HG02938 (cell line): ENCODE results near the gene NFATC1.

Experiments used
- ATAC-seq: cut with Tn5 transposase; IDR thresholded peaks from one replicate; pipeline ENCODE4 v1.9.1; 2021; ENCODE audit warnings: mild to moderate bottlenecking, moderate library complexity; ENCODE audit not compliant: unreplicated experiment

The NFATC1 gene

GRCh38 chr18:79387214-79387613 lies 8.5 kb upstream of the NFATC1 start:
- no peak for ATAC-seq

- no peak for ATAC-seq
Measured at GRCh38 chr18:79387615-79388014, 8.1 kb upstream of the NFATC1 start.

DNA sequence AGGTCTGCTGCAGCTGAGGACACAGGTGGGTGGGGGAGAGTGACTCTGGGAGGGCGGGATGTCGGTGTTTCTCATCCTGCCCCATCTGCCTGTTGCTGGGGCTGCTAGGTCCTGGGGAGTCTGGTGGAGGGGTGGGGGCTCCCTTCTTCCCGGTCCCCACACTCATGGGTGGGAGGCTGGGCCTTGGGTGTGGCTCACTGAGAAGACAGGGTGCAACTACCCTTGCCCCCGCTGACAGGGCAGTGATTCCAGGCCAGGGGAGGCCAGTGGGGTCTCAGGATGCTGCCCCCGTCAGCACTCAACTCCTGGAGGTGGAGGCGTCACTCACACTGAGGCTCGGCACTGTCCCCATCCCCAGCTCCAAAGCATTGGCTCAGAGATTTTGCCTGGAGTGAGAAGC lies 7.7 kb upstream of the NFATC1 start:
- ATAC-seq = no peak

DNA sequence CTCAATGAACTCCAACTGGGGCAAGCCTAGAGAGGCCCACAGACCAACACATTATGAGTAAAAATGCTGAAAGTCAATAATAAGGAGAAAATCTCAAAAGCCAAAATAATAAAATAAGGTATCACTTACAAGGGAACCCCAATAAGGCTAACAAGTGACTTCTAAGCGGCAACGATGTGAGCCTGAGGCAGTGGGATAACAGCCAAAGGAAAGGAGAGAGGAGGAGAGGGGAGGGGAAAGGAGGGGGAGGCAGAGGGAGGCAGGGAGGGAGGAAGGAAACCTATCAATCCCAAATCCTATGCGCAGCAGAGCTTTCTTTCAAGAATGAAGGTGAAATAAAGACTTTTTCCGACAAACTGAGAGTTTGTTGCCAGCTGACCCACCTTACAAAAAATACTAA lies 6.0 kb upstream of the NFATC1 start:
- ATAC-seq = no peak

GRCh38 chr18:79392226-79392625 lies 3.5 kb upstream of the NFATC1 start:
- no peak for ATAC-seq

DNA sequence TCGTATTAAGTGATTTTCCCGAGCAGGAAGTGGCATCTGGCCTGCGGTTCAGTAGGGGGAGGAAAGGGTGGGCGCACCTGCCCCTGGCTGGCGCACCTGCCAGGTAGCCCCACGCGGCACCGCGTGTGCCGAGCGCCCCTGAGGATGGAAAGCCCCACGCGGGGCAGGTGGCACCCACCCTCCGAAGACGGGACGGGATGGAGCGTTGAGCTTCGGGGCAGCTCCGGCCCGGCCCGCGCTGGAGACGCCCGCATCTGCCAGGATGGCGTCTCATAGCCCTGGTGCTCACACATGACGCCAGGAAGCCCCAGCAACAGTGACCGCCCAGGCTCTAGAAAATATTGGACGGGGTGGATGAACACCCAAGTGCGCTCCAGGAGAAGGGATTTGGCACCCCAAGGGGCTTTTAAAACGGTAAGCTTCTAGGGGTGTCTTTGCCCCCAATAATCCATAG lies 2.5 kb upstream of the NFATC1 start:
- no peak for ATAC-seq

- ATAC-seq = no peak
Measured at GRCh38 chr18:79393635-79394533, 1.8 kb upstream of the NFATC1 start.

DNA sequence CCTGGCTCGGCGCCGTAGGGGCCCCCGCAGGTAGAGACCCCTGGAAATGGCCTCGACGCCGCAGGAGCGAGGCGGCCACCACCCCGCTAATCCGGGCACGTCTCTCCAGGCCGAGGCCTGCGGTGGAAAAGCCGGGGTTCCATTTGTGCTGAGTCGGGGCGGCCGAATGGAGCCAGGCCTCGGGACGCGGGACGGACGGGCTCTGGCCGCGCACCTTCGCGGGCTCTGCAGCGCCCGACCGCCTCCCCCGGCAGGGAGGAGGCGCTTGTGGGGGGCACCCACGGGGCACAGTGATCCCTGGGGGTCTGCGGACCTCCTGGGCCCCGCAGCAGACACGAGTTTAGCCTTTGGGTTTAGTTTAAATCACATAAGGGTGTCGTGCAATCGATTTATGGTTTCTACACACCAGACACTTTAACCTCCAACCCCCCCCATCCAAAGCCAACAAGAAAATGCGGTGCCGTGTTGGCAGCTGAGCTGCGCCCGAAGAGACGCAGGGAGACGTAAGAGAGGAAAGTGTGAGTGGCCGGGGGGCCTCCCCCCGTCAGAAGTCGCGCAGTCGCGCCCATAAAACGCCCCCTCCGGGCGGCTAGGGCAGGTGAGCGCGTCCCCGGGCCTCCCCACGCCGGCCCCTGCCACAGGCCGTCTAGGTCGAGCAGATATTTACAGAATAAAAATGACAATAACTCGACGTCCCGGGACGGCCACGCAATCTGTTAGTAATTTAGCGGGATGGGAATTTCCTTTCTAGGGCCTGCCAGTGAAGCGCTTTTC lies 1.0 kb upstream of the NFATC1 start:
- no peak for ATAC-seq

- ATAC-seq = no peak
Measured at GRCh38 chr18:79395308-79395640, 456 bp upstream of the NFATC1 start.

GRCh38 chr18:79396431-79397246 lies 909 bp downstream of the NFATC1 start:
- no peak for ATAC-seq

DNA sequence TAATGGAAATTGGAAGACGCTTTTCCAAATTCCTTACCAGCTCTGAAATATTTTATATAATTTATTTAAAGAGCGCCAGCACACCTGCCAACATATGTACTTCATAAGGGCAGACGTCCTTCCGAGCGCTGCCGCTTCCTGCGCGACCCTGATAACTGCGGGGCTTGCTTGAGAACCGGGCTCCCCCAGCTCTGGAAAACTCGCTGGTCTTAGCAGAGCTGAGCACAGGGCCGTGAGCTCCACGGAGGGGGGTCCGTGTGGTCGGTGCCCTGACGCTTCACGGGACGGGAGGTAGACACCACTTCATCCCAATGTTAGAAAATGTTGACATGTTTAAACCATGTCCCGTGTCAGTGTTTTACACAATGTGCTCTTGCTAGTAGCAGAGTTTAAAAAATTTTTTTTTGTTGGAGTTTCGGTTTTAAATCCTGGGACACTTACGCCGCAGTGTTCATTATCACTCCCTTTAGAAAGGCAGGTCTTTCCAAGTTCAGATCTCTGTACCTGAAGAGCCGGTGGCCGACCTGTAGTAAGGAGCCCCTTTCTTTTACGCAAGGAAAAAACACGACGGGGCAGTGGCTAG lies 1.6 kb downstream of the NFATC1 start:
- no peak for ATAC-seq

DNA sequence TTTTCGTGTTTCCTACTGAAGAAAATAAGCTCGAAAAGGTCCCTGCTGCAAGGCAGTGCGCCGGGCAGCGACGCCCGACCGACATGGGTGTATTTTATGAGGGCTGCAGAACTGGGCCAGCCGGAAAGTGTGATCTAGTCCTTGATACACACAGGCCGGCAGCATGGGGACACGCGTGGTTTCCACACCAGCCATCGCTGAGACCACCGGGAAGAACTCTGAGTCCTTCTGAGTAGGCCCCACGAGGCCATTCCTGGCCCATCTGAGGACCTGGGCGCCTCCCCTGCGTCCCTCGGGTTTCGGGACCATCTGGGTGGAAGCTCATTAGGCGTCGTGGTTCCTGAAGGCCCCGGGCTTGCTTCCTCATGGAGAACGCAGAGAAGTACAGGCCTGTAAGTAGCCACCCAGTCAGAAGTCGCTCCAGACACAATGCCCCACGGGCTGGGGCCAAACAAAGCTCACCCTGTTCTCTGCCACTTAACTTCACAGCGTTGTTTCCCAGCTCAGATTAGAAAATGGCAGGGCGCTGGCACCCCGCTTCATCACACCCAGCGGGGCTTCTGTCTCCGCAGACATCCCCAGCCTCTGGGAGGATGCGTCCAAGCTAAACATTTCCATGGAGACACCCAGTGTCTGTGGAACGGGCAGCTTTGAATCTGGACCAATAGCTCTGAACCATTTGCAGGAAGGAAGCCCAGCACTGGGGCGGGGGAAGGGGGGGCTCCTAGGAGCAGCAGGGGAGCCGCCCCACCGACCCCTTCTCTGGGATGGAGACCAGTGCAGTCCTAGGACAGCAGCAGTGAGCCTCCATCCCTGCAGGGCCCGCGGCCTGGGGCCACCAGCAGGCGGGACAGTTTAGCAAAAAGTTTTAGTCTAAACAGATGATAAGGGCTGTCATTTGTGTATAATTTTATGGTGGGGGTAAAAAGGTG lies 2.4 kb downstream of the NFATC1 start:
- no peak for ATAC-seq

- ATAC-seq = no peak
Measured at GRCh38 chr18:79399275-79400081, 3.7 kb downstream of the NFATC1 start.

DNA sequence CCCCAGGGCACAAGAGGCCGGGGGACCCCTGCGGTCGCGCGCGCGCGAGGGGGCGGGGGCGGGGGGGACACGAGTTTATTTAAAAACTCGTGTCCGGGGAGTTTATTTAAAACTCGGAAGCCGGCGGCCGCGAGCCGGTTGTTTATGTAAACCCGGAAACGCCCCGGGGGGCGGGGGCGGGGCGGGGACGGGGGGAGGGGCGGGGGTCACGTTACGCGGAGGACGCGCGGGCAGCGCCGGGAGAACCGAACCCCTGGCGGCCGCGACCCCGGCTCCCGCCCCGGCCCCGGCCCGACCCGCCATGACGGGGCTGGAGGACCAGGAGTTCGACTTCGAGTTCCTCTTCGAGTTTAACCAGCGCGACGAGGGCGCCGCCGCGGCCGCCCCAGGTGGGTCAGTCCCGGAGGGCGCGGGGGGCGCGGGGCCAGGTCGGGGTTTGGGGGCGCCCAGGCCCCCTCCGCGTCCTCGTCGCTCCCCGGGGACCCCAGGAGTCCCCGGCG lies 4.4 kb downstream of the NFATC1 start:
- no peak for ATAC-seq

DNA sequence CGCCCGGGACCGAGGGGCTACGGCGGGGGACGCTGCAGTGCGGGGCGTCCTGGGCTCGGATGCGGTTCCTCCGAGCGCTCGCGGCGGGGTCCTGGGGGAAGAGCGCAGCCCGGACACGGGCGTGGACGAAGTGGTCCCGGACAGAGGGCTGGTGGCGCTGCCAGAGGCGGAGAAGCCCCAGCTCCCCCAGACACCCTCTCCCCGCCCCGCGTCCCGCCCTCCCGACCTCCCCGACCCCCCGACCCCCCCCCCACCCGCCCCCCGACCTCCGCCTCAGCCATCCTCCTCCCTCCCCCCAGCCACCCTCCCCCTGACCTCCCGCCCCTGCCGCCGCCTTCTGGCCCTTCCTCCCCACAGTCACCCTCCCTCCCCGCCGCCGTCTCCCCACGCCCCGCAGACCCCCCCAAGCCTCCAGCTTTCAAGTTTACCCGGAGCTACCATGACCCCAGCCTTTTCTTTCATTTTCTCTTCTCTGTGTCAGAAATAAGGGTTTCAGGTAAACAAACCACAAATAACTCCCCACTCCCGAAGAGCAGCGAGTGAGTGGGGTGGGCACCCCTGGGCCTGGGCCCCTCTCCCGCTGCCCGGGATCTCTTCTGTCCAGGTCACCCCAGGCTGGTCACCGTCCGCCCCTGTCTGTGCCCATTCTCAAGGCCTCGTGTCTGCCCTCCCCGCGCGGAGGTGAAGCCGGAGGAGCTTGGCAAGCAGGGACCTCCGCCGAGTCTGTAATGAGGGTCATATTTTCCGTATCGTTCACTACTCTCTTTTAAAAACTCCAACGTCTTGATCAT lies 5.1 kb downstream of the NFATC1 start:
- ATAC-seq = no peak

DNA sequence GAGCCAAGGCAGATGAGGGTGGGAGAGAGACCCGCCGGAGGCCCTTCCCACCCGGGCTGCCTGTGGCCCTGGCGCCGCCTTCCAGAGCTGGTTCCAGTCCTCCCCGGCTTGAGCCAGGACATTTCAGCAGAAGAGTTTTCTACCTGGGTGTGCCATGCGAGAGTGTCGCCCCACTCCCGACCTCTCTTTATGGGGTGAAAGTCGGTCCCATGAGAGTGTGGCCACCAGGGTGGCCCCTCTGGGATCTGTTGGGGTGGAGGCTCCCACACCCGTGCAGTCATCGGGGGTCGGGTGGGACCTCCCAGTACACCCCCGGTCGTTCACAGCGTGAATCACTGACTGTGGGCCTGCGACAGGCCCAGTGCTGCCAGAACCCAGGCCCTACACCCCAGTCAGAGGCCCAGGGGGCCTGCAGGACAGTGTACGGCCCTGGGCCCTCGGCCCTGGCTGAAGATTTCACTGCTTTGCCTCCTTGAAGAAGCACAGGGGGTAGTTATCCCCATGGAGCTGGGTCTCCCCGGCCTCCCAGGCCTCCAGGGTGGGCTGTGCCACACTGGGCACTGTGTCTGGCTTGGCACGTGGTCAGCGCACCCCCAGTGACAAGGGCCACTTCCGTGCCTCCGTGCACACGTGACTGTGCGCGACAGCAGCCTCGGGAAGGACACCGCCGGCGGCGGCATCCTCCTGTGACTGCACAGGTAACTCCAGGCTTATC lies 5.9 kb downstream of the NFATC1 start:
- ATAC-seq = no peak

DNA sequence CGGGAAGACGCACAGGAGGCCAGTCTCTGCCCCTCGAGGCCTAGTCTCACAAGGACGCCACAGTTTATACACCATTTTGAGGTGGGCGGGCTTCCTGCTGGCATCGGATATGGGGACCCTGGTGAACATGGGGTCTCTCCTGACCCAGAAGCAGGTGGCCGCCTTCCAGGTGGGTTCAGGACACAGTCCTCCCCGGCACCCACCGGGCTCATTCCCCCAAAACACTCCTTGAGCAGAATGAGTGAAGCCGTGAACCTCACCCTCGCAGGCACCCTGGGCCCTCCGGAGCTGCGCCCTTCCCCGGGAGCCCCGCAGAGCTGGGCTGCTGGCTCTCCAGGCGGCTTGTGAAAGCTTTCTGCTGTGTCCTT lies 6.5 kb downstream of the NFATC1 start:
- no peak for ATAC-seq
